RWPE2 (cell line): ENCODE results near the gene LMOD1.

Experiments
- ATAC-seq: fragments of 200-7000 bp; cut with Tn5 transposase; 3 replicates; pipeline ENCODE4 v1.9.1; 2021; ENCODE audit warnings: low read depth
- DNase-seq: peaks from one replicate; pipeline ENCODE4 v3.0.0-alpha.2; 2020; ENCODE audit warnings: low spot score
- H3K27ac ChIP-seq: fragments of 450-650 bp; 2 replicates; pipeline ENCODE4 v1.5.1; 2017; ENCODE audit warnings: mild to moderate bottlenecking; ENCODE audit not compliant: poor library complexity, severe bottlenecking
- H3K27me3 ChIP-seq: fragments of 250-450 bp; sonication (Bioruptor Pico); 2 replicates; pipeline ENCODE4 v1.5.1; 2021; ENCODE audit warnings: mild to moderate bottlenecking, moderate library complexity; ENCODE audit not compliant: insufficient read depth, poor library complexity, severe bottlenecking
- H3K36me3 ChIP-seq: fragments of 250-450 bp; sonication (Bioruptor Pico); 2 replicates; pipeline ENCODE4 v1.5.1; 2020; ENCODE audit warnings: low read depth, mild to moderate bottlenecking, moderate library complexity
- H3K4me1 ChIP-seq: fragments of 250-450 bp; sonication (Bioruptor Pico); 2 replicates; pipeline ENCODE4 v1.5.1; 2021; ENCODE audit warnings: mild to moderate bottlenecking, moderate library complexity; ENCODE audit not compliant: insufficient read depth, poor library complexity, severe bottlenecking
- H3K4me3 ChIP-seq: fragments of 250-450 bp; sonication (Bioruptor Pico); 2 replicates; pipeline ENCODE4 v1.5.1; 2021; ENCODE audit warnings: mild to moderate bottlenecking, moderate library complexity; ENCODE audit not compliant: severe bottlenecking
- H3K9me3 ChIP-seq: fragments of 250-450 bp; sonication (Bioruptor Pico); 2 replicates; pipeline ENCODE4 v1.5.1; 2021; ENCODE audit warnings: mild to moderate bottlenecking, moderate library complexity; ENCODE audit not compliant: severe bottlenecking
- TF ChIP-seq, protein P1 (sequence below): fragments of 450-650 bp; IDR thresholded peaks from one replicate; pipeline ENCODE4 v1.5.1; 2017; ENCODE audit warnings: mild to moderate bottlenecking, moderate library complexity; ENCODE audit not compliant: poor library complexity, severe bottlenecking

LMOD1 gene

DNA sequence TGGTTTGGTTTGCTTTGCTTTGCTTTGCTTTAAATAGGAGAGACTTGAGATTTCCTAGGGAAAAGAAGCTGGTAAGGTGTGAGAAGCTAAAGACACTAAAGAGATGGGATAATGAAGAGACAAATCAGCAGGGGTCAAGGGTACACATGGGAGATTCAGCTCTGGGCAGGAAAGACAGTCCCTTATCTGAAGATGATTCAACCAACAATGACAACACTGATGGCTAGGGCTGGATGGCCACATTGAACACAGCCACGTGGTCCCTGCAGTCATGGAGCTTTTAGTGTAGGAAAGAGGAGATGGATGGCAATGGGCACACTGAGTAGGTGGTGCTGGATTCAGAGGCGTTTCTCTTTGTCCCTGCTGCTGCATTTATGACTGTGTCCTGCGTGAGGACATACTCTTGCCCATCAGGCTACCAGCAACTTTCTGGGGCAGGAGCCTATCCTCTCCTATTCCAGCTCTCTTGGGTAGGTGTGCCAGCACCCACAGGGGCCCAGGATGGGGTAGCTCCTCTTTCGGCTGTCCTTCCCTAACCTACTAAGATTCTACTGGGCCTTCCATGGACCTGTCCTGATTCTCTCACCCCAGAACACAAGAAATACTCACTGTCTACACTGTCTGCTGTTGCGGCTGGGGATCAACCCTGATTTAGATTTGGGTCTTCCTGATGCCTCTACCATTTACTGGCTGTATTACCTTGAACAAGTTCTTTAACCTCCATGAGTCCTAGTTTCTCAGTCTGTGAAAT, 59.1 kb downstream of the LMOD1 start:
- peaks cover 25% of the 10 kb centered on the region for H3K4me1 ChIP-seq
- ATAC-seq (no peak), DNase-seq (no peak)
- no peaks in the 10 kb centered on the region for H3K36me3 ChIP-seq
- no peaks in the 10 kb centered on the region for H3K27me3 ChIP-seq
- TF ChIP-seq, protein P1, sequence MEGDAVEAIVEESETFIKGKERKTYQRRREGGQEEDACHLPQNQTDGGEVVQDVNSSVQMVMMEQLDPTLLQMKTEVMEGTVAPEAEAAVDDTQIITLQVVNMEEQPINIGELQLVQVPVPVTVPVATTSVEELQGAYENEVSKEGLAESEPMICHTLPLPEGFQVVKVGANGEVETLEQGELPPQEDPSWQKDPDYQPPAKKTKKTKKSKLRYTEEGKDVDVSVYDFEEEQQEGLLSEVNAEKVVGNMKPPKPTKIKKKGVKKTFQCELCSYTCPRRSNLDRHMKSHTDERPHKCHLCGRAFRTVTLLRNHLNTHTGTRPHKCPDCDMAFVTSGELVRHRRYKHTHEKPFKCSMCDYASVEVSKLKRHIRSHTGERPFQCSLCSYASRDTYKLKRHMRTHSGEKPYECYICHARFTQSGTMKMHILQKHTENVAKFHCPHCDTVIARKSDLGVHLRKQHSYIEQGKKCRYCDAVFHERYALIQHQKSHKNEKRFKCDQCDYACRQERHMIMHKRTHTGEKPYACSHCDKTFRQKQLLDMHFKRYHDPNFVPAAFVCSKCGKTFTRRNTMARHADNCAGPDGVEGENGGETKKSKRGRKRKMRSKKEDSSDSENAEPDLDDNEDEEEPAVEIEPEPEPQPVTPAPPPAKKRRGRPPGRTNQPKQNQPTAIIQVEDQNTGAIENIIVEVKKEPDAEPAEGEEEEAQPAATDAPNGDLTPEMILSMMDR = no peak
- no peaks in the 10 kb centered on the region for H3K9me3 ChIP-seq
- H3K4me3 ChIP-seq = no peak overlapping the region
- H3K27ac ChIP-seq = no peak overlapping the region

DNA sequence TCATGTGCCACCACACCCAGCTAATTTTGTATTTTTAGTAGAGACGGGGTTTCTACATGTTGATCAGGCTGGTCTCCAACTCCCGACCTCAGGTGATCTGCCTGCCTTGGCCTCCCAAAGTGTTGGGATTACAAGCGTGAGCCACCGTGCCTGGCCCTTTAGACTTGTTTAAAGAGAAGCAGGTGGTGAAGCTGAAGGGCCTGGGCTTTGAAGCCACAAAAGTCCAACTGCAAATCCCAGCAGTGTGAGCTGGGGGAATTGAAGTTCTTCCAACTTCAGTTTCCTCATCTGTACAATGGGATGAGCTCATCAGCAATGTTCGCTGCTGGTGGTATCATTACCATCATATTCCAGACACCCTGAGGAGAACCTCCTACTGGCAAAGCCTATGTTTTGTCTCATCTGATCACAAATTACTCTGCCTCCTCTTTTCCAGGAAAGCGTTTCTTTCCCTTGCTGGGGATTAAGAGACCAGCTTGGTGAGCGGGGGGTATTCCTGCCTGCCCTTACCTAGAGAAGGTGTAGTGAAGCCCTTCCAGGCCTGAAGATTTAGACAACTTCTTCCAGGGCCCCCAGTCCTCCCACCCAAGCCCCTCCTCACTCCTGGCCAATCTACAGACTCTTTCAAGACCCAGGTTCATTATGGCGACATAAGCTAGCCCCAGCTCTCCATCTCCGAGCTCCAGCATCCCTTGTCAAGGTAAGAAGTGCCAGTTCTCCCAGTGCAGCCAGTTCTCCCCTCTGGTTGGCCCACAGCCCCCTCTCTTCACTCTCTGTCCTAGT, 60.1 kb downstream of the LMOD1 start:
- Histone ChIP-seq H3K4me3 (no peak overlapping the region), H3K9me3 (no peaks in the 10 kb centered on the region), H3K27me3 (no peaks in the 10 kb centered on the region), H3K27ac (no peak overlapping the region), H3K4me1 (peaks cover 25% of the 10 kb centered on the region), H3K36me3 (no peaks in the 10 kb centered on the region)
- ATAC-seq (no peak), DNase-seq (no peak)
- TF ChIP-seq, protein P1 = no peak

DNA sequence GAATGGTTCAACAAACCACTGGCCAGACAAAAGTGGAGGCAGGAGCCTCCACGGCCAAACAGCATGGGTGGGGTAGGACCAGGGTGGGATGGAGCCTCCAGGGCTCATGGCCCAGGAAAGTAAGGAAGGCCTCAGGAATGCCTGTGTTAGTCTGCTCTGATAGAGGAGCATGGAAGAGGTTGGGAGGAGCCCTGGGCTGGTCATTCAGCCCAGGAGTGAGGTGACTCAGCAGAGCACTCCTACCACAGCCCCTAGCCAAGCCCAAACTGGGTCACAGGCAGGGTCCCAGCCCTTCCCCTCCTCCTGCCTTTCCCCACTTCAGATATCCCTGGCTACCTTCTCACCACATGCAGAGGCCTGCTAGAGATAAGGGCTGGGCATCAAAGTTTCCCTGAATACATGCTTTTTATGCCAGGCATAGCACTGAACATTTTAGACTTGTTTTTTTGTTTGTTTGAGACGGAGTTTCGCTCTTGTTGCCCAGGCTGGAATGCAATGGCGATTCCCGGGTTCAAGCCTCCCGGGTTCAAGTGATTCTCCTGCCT, 60.7 kb downstream of the LMOD1 start:
- H3K4me3 ChIP-seq = no peak overlapping the region
- H3K4me1 ChIP-seq = peaks cover 25% of the 10 kb centered on the region
- TF ChIP-seq, protein P1 = no peak
- ATAC-seq (peak; percentile 53), DNase-seq (no peak)
- H3K27me3 ChIP-seq = no peaks in the 10 kb centered on the region
- no peak overlapping the region for H3K27ac ChIP-seq
- no peaks in the 10 kb centered on the region for H3K36me3 ChIP-seq
- H3K9me3 ChIP-seq = no peaks in the 10 kb centered on the region

DNA sequence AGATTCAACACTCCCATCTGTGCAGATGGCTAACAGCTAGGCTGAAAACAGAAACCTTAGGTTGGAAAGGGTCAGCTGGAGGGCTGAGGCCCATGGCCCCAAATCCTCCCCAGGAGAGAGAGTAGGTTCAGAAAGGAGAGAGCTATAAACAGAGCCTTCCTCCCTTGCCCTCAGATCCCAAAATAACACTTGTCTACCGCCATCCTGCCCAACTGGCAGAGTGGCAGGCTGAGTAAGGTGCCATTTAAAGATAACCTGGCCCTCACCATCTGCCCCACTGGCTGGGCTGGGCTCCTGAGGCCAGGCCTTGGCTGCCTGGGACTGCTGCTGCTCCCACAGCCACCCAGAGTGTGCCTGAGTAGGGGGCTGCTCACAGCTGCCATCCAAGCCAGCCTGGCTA, 61.9 kb downstream of the LMOD1 start:
- Histone ChIP-seq H3K36me3 (no peaks in the 10 kb centered on the region), H3K27ac (no peak overlapping the region), H3K4me1 (peaks cover 25% of the 10 kb centered on the region), H3K27me3 (no peaks in the 10 kb centered on the region), H3K4me3 (no peak overlapping the region), H3K9me3 (no peaks in the 10 kb centered on the region)
- TF ChIP-seq, protein P1 = no peak
- ATAC-seq = no peak
- no peak for DNase-seq

DNA sequence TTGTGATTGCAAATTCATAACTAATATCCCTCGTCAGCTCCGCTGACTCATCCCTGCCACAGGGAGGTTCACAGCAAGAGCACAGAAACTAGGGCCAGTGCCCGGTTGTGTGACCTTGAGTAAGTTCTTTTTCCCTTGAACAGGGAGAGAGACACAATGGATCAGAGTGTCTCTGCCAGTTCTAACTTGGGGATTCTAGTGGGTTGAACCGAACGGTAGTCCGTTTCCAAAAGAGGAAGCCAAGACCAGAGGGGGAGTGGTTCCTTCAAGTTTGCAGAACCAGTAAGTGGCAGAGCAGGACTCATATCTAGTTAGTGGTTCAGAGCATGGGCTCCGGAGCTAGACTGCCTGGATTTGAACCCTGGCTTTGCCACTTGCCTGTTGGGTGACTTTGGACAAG, 62.6 kb downstream of the LMOD1 start:
- H3K4me1 ChIP-seq = peaks cover 25% of the 10 kb centered on the region
- TF ChIP-seq, protein P1 = no peak
- no peaks in the 10 kb centered on the region for H3K9me3 ChIP-seq
- no peaks in the 10 kb centered on the region for H3K36me3 ChIP-seq
- H3K4me3 ChIP-seq = no peak overlapping the region
- H3K27ac ChIP-seq = no peak overlapping the region
- 0 out of 3 replicates have a peak, but pooled peaks have one; percentile 21 for ATAC-seq
- DNase-seq = no peak
- no peaks in the 10 kb centered on the region for H3K27me3 ChIP-seq
